Mesangial cell (primary cell): Measurements from ENCODE around the gene EPAS1. TPM values are rescaled to one million over a fixed set of nuclear protein-coding genes. Genes with fewer than 3 reads are reported as not detected.

ENCODE experiments used
- total RNA-seq: library from RNA; depleted of rRNA; stranded (reverse); fragments of >200 nt; gene quantifications from 2 replicates; pipeline ENCODE4 v1.2.3, GENCODE V29; 2015

The EPAS1 gene
- total RNA-seq, result 5.7 and 33.5 TPM in 2 replicates

DNA sequence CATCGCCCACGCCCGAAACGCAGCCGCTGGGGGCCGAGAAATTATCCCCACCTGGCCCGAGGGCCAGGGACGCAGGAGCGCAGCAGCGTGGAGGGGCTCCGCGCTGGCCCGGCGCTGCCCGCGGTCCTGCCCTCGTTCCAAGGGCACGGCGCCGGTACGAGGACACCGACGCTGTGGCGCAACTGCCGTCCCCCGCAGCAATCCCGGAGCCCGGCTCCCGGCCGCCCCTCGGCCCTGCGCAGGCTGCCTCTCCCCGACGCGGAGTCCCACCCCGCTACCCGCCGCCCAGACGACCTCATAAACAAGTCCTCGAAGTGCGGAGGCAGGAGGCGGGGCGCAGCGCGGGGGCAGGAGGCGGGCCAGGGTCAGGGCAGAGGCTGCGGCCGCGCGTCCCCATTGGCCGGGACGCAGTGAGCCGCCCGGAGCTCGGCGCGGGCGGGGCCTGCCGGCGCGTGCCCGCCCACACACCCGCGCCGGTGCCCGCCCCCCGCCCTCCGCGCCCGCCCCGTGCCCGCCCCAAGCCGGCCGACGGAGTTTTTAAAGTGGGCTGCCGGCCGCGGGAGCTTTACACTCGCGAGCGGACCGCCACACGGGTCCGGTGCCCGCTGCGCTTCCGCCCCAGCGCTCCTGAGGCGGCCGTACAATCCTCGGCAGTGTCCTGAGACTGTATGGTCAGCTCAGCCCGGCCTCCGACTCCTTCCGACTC, at the start of gene EPAS1:
Gene EPAS1 (plus strand): TSS at position 568 of the 706 bp plus-strand sequence. CDS start 505 bp downstream, outside the sequence.

Other genes starting within 250 kb of the EPAS1 start
- gene TMEM247, start 182.2 kb downstream of the EPAS1 start, total RNA-seq, result not detected in 2 replicates
- 20.9 and 46.3 TPM in 2 replicates for gene RHOQ, start 245.1 kb downstream of the EPAS1 start, total RNA-seq
- 3.2 and 4.1 TPM in 2 replicates for gene ATP6V1E2, start 245.2 kb downstream of the EPAS1 start, total RNA-seq